Measurements from ENCODE around the gene CDK7.
A peak's percentile ranks its signal among the peaks of the same experiment; 100 is the strongest.
"Not testable (repeated sequence)": the region's sequence is repeated elsewhere in the genome, so short reads cannot be mapped to it uniquely, and the experiment has no call there.

Gene CDK7

DNA sequence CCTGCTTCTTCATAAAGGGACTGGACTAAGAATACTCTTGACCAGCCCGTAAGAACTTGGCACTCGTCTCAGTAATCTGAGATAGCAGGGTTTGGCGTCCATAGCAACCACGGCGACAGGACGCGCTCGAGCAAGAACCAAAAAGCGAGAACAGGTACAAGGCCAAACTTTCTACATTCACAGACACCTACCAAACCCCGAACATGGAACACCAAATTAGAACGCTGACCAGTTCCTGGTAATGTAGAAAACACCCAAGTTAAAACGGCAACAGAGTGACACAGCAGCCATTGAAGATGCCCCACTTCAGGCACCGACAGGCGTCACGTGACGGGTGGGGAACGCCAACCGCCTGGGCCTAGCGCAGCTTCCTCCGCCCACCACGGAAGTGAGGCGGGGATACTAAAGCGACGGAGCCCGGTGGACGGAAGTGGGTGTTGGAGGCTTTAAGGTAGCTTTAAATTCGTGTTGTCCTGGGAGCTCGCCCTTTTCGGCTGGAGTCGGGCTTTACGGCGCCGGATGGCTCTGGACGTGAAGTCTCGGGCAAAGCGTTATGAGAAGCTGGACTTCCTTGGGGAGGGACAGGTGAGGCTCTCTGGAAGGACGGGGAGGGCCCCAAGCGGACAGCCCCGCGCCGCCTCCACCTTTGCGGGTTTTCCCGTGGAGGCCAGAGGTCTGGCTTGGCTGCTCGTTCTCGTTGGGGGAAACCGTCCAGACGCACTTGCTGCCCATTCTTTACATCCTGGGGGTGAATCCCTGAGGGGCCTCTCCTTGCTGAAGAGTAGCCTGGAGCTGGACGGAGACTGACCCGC, at the start of gene CDK7:
CDK7 (plus strand) TSS at position 430 of the 812 bp plus-strand sequence; CDS start at position 520, 90 bp downstream.
- peak; percentile 93 for DNase-seq

DNA sequence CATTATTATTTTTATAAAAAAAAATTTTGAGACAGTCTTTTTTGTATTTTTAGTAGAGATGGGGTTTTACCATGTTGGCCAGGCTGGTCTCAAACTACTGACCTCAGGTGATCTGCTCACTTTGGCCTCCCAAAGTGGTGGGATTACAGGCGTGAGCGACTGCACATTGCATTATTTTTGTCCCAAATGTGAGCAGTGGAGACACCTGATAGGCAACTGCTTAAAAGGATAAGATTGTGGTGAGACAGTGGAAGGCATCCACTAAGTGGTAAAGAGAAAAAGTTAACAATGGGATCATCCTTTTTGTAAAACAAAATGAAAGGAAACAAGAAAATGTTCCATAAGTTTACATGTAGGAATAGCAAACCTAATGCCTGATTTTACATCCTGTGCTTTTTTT, 47.3 kb upstream of the CDK7 start:
- DNase-seq: no peak

DNA sequence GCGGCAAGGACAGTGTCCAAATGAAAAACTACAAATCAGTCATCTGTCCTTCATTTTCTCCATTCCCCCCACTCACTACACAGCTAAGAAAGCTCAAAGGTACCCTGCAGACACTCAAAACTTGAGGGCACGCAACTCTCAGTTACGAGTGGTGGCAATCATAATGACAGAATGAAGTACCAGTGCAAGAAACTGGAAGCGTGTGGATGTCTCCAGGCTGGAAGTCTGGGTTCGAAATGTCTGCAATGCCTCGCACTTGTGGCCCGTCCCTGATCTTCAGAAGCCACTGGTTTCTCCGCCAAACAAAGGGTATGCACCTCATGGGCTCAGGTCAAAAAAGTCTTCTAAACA, 45.9 kb upstream of the CDK7 start:
- no peak for DNase-seq

DNA sequence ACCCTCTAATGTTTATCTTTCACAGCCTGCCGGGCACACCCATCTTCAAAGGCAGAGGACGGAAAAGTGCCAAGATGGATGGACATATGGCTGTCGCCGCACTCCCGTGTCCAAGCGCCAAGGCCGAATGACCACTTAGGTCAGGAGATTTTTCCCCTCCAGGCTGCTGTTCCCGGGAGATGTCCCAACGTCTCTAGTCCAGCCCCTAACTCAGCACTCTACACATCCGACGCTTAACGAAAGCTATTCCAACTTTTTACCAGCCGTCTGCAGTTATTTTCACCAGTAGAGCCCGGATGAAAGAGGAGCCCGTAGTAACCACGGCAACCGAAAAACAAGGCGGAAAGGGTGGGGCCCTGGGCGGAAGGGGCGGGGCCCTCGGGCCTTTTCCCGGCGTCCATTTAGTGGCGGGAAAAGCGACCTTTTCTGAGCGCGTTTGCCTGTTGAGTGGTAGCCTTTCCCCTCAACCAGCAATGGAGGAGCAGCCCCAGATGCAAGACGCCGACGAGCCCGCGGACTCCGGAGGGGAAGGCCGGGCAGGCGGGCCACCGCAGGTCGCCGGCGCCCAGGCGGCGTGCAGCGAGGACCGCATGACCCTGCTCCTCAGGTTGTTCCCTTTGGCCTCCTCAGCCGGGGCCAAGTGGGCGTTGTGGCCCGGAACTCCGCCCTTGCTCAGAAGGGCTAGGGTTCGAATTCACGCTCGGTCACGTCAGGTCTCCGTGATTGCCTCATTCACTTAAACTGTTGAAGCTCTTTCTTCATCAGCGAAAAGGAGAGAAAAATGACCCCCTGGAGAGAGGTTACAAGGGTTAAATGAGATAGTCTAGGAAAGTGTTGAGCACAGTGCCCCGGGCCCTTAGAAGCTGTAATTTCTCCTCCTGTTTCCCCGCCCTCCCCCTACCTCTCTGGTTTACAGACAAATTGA, 45.3 kb upstream of the CDK7 start, which contains the start of gene CENPH:
CENPH (plus strand) TSS at position 422 of the 925 bp plus-strand sequence; CDS start at position 474, 52 bp downstream.
- DNase-seq: peak; percentile 94

DNA sequence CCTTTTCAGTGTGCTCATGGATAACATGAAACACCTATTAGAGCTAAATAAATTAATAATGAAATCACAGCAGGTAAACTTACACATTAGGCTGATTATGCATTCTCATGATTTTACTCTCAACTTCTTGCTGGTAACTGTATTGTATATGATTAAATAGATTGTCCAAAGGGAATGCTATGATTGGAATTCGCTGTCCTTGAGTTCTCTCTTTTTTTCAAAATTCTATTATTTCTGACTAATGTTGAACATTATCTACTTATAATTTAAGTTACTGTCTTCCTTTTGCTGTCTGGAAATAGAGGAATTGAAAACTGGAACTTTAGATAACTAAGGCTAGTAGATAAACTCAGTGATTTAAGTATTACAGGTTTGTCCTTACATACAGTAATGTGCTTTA, 32.2 kb upstream of the CDK7 start:
- no peak for DNase-seq

DNA sequence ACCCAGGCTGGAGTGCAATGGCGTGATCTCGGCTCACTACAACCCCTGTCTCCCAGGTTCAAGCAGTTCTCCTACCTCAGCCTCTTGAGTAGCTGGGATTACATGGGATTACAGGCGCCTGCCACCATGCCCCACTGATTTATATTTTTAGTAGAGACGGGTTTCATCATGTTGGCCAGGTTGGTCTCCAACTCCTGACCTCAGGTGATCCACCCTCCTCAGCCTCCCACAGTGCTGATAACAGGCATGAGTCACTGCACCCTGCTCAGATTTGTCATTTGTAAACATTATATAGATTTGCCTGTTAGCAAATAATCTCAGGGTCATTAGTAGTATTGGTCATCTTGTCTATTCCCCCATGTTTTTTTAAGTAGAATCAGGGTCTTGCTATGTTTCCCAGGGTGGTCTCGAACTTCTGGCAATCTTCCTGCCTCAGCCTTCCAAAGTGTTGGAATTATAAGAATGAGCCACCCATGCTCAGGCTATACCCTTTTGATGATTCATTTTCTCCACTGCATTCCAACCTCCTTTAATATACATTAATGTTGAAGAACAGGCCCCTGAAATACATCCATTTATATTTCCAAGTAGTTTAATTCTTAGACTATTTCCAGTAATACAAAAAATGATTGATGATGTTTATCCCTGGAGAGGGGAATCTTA, 28.0 kb upstream of the CDK7 start:
- DNase-seq: peak; percentile 37

DNA sequence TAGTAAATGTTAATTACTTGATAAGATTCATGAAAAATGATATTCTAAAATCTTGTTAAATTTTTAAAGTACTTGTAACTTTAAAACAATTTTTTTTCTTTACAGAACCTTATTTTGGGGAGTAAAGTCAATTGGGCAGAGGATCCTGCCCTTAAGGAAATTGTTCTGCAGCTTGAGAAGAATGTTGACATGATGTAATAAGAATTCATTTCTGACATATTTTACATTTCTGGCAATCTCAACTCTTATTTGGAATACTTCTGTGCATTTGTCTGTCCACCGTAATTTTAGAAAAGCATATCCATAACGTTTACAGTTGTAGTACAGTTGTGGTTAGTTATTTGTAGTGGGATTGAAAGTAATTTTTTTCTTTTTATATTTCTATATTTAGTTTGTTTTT, 25.1 kb upstream of the CDK7 start:
- DNase-seq: peak; percentile 62

DNA sequence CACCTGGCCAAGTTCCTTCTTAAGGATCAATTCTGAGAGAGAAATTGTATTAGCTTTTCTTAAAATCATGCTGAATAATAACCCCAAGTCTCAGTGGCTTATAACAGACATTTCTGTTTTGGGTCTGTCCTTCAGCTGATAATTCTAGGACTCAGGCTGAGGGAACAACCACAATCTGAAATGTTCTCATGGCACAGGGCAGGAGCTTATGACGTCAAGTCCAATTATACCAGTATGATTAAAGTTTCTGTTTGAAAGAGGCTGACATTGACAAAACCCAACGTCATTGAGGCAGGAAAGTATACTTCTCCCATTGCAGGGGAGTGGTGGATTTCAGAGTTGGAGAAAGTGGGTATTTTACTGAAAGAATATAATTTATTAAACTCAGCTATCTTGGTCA, 23.5 kb upstream of the CDK7 start:
- DNase-seq: no peak

DNA sequence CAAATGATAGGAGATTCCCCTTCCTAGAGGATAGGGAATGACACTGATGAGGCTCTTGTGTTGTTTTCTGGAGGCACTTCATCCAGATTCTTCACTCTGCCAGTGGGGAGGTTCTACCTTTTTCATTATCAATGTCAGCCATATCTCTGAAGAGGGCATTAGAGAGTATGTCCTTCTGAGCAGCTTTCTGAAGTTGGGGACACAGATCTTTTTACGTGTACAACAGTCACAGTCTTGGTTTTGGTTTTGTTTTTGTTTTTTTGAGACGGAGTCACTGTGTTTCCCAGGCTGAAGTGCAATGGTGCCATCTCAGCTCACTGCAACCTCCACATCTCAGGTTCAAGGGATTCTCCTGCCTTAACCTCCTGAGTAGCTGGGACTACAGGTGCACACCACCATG, 22.7 kb upstream of the CDK7 start:
- DNase-seq: no peak

DNA sequence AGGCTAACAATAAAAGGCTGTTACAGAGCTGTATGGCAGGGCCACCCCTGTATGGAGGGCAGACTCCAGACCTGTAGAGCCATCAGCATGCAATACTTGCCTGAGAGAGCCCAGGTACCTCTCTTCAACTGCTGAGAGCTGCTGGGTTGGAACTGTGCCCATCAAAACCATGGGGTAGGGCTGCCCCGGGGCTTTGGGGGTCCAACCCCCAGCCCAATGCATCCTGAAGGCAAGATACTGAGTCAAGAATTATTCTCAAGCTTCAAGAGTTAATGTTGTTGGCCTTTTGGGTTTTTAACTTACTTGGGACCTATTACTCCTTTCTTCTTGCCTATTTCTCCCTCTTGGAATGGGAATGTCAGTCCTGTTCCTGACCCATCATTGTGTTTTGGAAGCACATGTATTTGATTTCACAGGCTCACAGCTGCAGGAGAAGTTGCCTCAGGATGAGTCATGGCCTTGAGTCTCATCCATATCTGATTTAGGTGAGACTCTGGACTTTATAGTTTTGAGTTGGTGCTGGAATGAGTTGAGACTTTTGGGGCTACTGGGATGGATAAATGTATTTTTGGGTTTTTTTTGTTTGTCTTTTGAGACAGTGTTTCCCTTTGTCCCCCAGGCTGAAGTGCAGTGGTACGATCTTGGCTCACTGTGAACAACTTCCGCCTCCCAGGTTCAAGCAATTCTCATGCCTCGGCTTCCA, 21.0 kb upstream of the CDK7 start:
- peak; percentile 68 for DNase-seq

DNA sequence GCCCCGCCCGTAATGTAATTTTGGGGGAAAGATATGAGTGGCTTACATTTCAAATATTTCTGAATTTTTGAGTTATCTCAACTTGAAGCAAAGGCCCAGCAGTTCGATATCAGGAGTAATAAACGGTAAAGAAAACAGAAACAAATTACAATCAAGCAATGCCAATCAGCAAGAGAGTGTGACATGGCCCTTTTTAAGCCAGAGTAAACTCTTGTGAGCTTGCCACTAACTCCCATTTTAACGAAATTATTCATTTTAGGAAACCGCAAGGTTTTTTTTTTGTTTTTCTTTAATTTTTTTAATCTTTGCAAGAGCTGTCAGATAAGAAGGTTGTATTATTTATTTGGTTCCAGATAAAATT, 17.6 kb upstream of the CDK7 start:
- DNase-seq: no peak

DNA sequence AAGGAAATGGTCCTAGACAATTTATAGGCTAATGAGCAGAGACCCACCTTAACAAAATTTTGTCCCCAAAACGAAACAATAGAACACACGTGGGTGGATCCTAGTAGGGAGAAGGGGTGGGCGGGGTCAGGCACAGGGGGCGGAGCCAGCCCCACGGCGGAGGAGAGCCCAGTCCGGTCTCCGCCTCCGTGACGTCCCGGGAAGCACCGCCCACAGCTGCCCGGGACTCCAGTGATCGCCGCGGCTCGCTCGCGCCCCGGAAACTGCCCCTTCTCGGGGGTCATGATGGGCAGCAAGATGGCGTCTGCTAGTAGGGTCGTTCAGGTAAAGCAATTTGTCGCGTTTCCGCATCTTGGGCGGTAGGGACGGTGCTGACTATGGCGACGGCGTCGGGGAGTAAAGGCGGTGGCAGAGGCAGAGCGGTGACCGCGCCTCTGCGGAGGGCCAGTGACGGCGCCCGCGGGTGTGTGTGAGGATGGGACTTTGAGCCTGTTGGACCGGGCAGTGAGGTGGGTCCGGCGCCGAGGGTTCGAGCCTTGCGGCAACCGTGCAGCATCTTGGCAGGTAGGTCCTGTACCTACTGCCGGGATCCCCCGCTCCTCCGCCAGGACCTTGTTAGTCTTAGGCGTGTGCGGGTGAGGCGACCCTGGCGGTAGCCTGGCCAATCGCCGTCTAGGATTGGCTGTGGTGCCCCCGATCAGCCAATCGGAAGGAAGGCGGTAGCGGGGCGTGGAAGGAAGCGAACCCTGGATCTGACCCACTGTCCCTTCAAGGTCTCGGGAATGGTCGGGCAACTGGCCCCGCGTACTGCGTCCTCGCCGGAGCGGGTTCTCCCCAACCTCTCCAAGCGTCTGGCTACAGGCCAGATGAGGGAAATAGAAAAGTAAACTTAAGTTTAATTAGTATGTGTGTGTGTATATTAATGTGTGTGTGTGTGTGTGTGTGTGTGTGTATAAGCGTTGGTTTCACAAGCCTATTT, 16.8 kb upstream of the CDK7 start:
- peak; percentile 94 for DNase-seq

DNA sequence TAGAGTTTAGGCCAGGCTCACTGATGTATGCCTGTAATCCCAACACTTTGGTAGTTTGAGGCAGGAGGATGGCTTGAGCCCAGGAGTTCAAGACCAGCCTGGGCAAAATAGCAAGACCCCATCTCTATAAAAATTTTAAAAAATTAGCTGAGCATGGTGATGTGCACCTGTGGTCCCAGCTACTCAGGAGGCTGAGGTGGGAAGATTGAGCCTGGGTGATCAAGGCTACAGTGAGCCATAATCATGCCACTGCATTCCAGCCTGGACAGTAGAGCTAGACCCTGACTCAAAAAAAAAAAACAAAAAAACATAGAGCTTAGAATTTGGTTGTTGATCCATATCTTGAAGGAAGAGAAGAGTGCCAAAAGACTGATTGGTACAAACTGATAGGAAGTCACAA, 14.7 kb upstream of the CDK7 start:
- no peak for DNase-seq

DNA sequence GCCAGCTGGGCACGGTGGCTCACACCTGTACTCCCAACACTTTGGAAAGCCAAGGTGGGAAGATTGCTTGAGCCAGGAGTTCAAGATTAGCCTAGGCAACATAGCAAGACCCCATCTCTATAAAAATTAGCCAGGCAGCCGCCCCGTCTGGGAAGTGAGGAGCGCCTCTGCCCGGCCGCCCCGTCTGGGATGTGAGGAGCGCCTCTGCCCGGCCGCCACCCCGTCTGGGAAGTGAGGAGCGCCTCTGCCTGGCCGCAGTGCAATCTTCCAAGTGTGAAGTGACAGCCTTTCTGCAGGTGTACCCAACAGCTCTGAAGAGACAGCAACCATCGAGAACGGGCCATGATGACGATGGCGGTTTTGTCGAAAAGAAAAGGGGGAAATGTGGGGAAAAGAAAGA, 14.3 kb upstream of the CDK7 start:
- not testable (repeated sequence) for DNase-seq

DNA sequence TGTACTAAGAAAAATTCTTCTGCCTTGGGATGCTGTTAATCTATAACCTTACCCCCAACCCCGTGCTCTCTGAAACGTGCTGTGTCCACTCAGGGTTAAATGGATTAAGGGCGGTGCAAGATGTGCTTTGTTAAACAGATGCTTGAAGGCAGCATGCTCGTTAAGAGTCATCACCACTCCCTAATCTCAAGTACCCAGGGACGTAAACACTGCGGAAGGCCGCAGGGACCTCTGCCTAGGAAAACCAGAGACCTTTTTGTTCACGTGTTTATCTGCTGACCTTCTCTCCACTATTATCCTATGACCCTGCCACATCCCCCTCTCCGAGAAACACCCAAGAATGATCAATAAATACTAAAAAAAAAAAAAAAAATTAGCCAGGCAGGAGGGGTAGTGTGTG, 13.9 kb upstream of the CDK7 start:
- not testable (repeated sequence) for DNase-seq

DNA sequence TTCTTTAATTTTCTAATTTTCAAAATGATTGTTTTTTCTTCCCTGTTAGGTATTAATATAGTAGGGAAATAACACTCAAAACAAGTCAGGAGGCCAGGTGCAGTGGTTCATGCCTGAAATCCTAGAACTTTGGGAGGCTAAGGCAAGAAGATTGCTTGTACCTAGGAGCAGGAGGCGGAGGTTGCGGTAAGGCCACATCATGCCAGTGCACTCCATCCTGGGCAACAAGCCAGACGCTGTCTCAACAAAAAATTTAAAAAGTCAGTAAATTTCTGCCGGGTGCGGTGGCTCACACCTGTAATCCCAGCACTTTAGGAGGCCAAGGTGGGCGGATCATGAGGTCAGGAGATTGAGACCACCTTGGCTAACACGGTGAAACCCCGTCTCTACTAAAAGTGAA, 10.2 kb upstream of the CDK7 start:
- DNase-seq: no peak

DNA sequence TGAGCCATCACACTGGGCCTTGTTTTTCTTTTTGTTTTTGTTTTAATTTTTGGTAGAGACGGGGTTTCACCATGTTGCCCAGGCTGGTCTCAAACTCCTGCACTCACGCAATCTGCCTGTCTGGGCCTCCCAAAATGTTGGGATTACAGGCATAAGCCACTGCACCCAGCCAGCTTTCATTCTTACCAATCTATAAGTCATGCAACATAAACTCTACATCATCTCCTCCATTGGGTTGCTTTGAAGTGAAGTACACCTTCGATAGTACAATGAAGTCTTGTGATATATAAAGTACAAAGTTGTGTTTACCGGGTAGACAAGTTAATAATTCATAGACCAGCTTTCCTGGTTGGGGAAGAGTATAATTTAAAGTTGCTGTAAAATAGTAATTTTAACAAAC, 8.8 kb upstream of the CDK7 start:
- DNase-seq: no peak

DNA sequence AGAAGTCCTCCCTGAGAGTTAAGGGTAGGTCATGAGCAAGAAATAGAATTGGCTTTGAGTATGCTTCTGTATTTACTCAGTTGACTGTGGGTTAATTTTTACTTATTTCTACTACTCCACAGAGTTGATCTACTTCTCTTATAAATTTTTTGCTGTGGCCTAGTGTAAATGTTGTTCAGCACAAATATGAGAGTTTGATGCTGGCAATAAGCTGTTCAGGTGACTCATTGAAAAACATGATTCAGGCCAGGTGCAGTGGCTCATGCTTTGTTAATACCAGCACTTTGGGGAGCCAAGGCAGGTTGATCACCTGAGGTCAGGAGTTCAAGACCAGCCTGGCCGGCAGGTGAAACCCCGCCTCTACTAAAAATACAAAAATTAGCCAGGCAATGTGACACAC, 4.5 kb upstream of the CDK7 start:
- DNase-seq: no peak

DNA sequence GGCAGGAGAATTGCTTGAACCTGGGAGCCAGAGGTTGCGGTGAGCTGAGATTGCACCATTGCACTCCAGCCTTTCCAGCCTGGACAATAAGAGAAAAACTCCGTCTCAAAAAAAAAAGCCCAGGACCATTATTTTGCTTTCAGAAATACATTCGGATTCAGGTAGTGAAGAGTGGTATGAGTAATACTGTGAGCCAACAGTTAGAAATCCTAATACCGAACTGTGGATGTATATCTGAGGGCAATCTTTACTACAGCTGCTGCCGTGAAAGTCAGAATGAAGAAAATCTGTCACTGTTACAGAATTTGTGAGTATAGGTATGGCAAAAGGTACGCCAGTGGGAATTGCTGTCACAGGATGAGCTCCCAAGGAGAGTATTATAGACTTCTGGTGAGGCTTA, 3.4 kb upstream of the CDK7 start:
- no peak for DNase-seq

DNA sequence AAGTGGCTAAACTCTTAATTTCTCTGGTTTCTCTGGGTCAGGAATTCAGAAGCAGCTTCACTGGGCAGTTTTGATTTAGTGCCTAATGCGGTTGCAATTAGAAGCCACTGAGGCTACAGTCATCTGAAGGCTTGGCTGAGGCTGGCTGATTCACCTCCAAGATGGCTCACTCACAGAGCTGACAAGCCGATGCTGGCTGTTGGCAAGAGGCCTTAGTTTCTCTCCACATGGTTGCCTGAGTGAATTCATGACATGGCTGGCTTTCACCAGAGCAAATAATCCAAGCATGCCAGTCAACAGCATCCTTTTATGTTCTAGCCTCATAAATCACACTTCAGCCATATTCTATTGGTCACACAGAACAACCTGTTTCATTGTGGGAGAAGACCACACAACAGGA, 2.8 kb upstream of the CDK7 start:
- DNase-seq: no peak

DNA sequence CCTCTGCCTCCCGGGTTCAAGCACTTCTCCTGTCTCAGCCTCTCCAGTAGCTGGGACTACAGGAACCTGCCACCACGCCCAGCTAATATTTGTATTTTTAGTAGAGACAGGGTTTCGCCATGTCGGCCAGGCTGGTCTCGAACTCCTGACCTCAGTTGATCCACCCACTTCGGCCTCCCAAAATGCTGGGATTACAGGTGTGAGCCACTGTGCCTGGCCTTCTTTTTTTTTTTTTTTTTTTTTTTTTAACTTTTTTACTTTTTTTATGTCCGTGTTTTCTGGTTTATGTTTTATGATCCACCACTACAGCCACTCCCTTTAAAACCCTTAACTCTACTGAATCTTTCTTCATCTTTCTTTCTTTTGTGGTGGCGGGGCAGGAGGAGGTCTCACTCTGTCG, 2.0 kb downstream of the CDK7 start:
- not testable (repeated sequence) for DNase-seq

DNA sequence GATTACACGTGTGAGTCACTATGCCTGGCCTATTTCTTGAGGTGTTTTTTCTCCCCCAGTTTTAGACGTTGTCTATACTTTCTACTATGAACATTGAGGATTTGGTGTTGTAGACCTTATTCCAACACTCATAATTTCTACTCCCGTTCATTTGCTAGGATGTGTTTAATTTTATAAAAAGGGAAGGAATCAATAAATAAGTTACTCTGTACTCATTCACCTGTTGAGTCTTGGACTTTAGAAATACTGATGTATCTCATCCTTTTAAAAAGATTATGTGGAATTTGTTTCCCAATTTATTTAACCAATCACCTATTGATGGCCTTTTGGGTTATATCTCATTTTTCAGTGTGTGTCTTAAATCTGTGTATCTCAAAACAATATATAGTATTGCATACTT, 3.2 kb downstream of the CDK7 start:
- DNase-seq: no peak
